Ectodermal cell (in vitro differentiated cells): ENCODE results near the gene LDLRAD4.

Source experiments
- H3K27ac ChIP-seq: 2 replicates; pipeline ENCODE4 v1.7.0; 2013; ENCODE audit warnings: mild to moderate bottlenecking, low read depth, low read length; ENCODE audit not compliant: insufficient read depth, poor library complexity, severe bottlenecking
- H3K27me3 ChIP-seq: 2 replicates; pipeline ENCODE4 v1.7.0; 2013; ENCODE audit warnings: mild to moderate bottlenecking, low read length; ENCODE audit not compliant: insufficient read depth, control insufficient read depth, poor library complexity, severe bottlenecking
- H3K36me3 ChIP-seq: one replicate; pipeline ENCODE4 v1.7.0; 2013; ENCODE audit warnings: low read length; ENCODE audit not compliant: control insufficient read depth, insufficient read depth
- H3K4me1 ChIP-seq: one replicate; pipeline ENCODE4 v1.7.0; 2013; ENCODE audit warnings: low read length; ENCODE audit not compliant: control insufficient read depth, insufficient read depth
- H3K4me3 ChIP-seq: 2 replicates; pipeline ENCODE4 v1.7.0; 2013; ENCODE audit warnings: low read depth, low read length, control low read depth; ENCODE audit not compliant: insufficient read depth
- H3K9me3 ChIP-seq: 2 replicates; pipeline ENCODE4 v1.7.0; 2013; ENCODE audit warnings: mild to moderate bottlenecking, low read length, moderate library complexity; ENCODE audit not compliant: control insufficient read depth
- WGBS, 2 experiments: methylation state at CpG; one replicate each; pipeline ENCODE4 v1.1.7; 2013; ENCODE audit warnings: missing lambda C conversion rate in 2 of 2; 5-methylcytosine and 5-hydroxymethylcytosine counted together

LDLRAD4 gene

GRCh38 chr18:13305301-13305700, 86.7 kb downstream of the LDLRAD4 start:
- H3K4me1 ChIP-seq, result peaks cover 6% of the 10 kb centered on the region
- no peak overlapping the region for H3K27ac ChIP-seq
- no peaks in the 10 kb centered on the region for H3K9me3 ChIP-seq
- 92 to 93% methylated on average over 3 of the region's 3 CpGs for WGBS, 2 experiments
- no peak overlapping the region for H3K4me3 ChIP-seq
- no peaks in the 10 kb centered on the region for H3K36me3 ChIP-seq
- no peaks in the 10 kb centered on the region for H3K27me3 ChIP-seq

DNA sequence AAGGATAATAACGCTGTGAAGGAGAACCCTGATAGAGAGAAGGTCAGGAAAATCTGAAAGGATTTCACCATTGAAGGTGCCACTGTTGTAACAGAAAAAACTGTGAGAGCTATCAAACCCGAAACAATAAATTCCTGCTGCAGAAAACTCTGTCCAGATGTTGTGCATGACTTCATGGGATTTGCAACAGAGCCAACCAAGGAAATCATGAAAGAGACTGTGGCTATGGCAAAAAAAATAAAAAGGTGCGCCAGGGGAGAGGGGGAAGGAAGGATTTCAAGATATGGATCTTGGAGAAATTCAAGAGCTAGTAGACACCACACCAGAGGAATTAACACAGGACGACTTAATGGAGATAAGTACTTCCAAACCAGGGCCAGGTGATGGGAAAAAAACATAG, 88.0 kb downstream of the LDLRAD4 start:
- WGBS, 2 experiments, result 91 to 97% methylated on average over 4 of the region's 4 CpGs
- Histone ChIP-seq H3K27ac (no peak overlapping the region), H3K4me1 (peaks cover 4% of the 10 kb centered on the region), H3K4me3 (no peak overlapping the region), H3K9me3 (no peaks in the 10 kb centered on the region), H3K27me3 (no peaks in the 10 kb centered on the region), H3K36me3 (no peaks in the 10 kb centered on the region)

GRCh38 chr18:13308369-13308768, 89.8 kb downstream of the LDLRAD4 start:
- no peak overlapping the region for H3K4me3 ChIP-seq
- no peaks in the 10 kb centered on the region for H3K4me1 ChIP-seq
- no peaks in the 10 kb centered on the region for H3K27me3 ChIP-seq
- no peak overlapping the region for H3K27ac ChIP-seq
- H3K9me3 ChIP-seq, result no peaks in the 10 kb centered on the region
- 83 to 85% methylated on average over 9 of the region's 9 CpGs for WGBS, 2 experiments
- no peaks in the 10 kb centered on the region for H3K36me3 ChIP-seq

GRCh38 chr18:13309031-13309747, 90.6 kb downstream of the LDLRAD4 start:
- no peaks in the 10 kb centered on the region for H3K4me1 ChIP-seq
- H3K4me3 ChIP-seq, result no peak overlapping the region
- H3K36me3 ChIP-seq, result no peaks in the 10 kb centered on the region
- no peak overlapping the region for H3K27ac ChIP-seq
- WGBS, 2 experiments, result 94 to 95% methylated on average over 11 to 12 of the region's 12 CpGs
- H3K9me3 ChIP-seq, result no peaks in the 10 kb centered on the region
- no peaks in the 10 kb centered on the region for H3K27me3 ChIP-seq

- H3K9me3 ChIP-seq, result no peaks in the 10 kb centered on the region
- no peak overlapping the region for H3K27ac ChIP-seq
- WGBS, 2 experiments, result 84 to 86% methylated on average over 13 of the region's 13 CpGs
- H3K4me1 ChIP-seq, result no peaks in the 10 kb centered on the region
- no peaks in the 10 kb centered on the region for H3K27me3 ChIP-seq
- H3K36me3 ChIP-seq, result no peaks in the 10 kb centered on the region
- no peak overlapping the region for H3K4me3 ChIP-seq
Measured at GRCh38 chr18:13309748-13310670, 91.4 kb downstream of the LDLRAD4 start.

DNA sequence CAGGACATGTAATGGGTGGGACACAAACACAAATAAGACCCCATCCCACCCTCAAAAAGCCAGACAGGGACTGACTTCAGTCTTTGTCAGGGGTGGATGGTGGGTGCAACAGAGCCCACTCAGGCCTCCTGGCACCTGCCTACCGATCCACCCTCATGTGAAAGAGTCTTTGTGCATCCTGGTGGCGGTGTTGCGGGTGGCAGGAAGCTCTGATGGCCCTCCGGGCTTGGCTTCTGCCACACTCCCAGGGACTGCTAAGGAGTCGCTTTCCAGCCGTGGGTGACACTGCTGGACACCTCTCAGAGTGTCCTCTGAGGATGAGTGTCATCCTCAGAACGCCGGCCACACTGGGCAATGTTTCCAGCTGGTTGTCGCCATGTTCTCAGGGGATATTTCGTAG, 92.6 kb downstream of the LDLRAD4 start:
- 90 to 91% methylated on average over 10 of the region's 10 CpGs for WGBS, 2 experiments
- Histone ChIP-seq H3K27me3 (no peaks in the 10 kb centered on the region), H3K9me3 (no peaks in the 10 kb centered on the region), H3K36me3 (no peaks in the 10 kb centered on the region), H3K27ac (no peak overlapping the region), H3K4me1 (no peaks in the 10 kb centered on the region), H3K4me3 (no peak overlapping the region)

- H3K27me3 ChIP-seq, result no peaks in the 10 kb centered on the region
- no peaks in the 10 kb centered on the region for H3K36me3 ChIP-seq
- H3K4me1 ChIP-seq, result no peaks in the 10 kb centered on the region
- WGBS, 2 experiments, result 94 to 100% methylated on average over 3 of the region's 4 CpGs
- H3K9me3 ChIP-seq, result no peaks in the 10 kb centered on the region
- no peak overlapping the region for H3K4me3 ChIP-seq
- no peak overlapping the region for H3K27ac ChIP-seq
Measured at GRCh38 chr18:13312515-13312914, 94.0 kb downstream of the LDLRAD4 start.

DNA sequence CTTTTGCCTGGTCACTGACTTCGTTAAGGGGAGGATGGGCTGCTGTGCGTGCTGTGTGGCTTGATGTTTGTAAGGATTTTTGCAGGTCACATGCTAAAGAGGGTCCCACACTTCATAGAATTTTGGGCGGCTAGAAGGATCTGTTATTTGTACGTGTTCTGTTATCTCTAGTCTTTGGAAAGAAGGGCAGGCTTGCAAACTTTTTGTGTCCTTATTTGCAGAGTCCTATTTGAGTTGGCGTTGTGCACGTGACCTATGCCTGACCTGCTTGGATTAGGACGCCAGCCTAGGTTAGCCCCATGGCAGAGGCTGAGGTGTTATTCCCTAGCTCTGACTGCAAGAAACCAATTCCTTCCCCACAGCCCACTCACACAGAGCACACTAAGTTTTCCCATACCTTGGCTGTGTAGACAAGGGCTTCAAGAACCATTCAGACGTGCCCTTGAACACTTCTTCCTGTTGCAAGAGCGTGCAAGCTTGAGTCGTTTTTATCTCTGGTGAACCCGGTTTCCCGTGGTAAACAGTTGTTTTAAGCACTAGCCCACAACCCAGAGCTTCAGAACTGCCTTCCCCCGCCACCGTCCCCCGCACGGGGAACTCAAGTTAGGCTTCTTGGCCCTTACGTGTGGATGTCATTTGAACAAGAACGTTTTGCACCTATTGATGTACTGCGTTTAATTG, 94.6 kb downstream of the LDLRAD4 start:
- H3K4me1 ChIP-seq, result no peaks in the 10 kb centered on the region
- no peak overlapping the region for H3K27ac ChIP-seq
- H3K9me3 ChIP-seq, result no peaks in the 10 kb centered on the region
- H3K4me3 ChIP-seq, result no peak overlapping the region
- 89 to 90% methylated on average over 19 of the region's 19 CpGs for WGBS, 2 experiments
- no peaks in the 10 kb centered on the region for H3K27me3 ChIP-seq
- no peaks in the 10 kb centered on the region for H3K36me3 ChIP-seq

DNA sequence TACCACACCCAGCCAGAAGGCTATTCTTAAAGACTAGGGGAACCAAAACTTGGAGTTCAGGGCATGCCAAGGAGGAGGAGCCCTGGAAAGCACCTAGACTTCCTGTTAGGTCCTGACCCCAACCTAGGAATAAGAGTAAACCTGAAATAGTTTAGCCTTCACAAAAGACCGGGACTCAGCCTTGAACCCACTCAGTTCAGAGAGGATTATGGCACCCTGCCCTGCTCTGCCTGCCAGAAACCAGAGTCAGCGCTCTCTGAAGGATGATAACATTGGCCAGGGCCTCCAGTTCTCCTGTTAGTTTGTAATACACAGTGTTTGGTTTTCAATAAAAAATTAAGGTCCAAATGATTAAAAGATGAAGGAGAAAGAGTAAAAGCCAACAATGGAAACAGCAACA, 96.4 kb downstream of the LDLRAD4 start:
- Histone ChIP-seq H3K9me3 (no peaks in the 10 kb centered on the region), H3K4me1 (no peaks in the 10 kb centered on the region), H3K27ac (no peak overlapping the region), H3K36me3 (no peaks in the 10 kb centered on the region), H3K27me3 (no peaks in the 10 kb centered on the region), H3K4me3 (no peak overlapping the region)
- WGBS, 2 experiments, result 94 to 100% methylated on average over 2 of the region's 2 CpGs

DNA sequence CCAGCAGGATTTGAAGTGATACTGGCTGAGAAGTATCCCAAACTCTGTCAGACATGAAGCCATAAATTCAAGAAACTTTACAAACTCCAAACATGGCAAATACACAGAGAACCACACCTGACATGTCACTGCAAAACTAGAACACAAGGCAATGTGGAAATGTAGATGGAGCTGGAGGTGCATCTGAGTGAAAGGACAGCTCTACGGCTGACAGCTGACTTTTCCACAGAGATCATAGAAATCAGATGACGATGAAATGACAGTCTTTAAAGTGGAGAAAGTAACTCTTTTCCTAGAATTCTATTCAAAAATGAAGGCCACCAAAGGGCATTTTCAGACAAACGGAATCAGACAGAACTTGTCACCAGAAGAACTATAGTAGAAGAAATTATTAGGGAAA, 97.5 kb downstream of the LDLRAD4 start:
- H3K4me1 ChIP-seq, result no peaks in the 10 kb centered on the region
- WGBS, 2 experiments, result 94% methylated on average over 3 of the region's 3 CpGs
- no peaks in the 10 kb centered on the region for H3K36me3 ChIP-seq
- no peaks in the 10 kb centered on the region for H3K27me3 ChIP-seq
- H3K27ac ChIP-seq, result no peak overlapping the region
- H3K4me3 ChIP-seq, result no peak overlapping the region
- no peaks in the 10 kb centered on the region for H3K9me3 ChIP-seq
